IPS-20b (cell line): ENCODE data around the gene CHRNA10.

ENCODE experiments used
- H3K27ac ChIP-seq: one replicate; pipeline ENCODE4 v1.5.1; 2013; ENCODE audit warnings: low read length
- H3K27me3 ChIP-seq: 2 replicates; pipeline ENCODE4 v1.6.1; 2013; ENCODE audit warnings: mild to moderate bottlenecking, low read length, inconsistent platforms; ENCODE audit not compliant: insufficient read depth
- H3K36me3 ChIP-seq: 2 replicates; pipeline ENCODE4 v1.6.1; 2013; ENCODE audit warnings: low read depth, mild to moderate bottlenecking, inconsistent platforms, low read length, moderate library complexity; ENCODE audit not compliant: insufficient read depth
- H3K4me1 ChIP-seq: 2 replicates; pipeline ENCODE4 v1.6.1; 2013; ENCODE audit warnings: mild to moderate bottlenecking, control low read depth, inconsistent platforms, low read length, moderate library complexity; ENCODE audit not compliant: insufficient read depth
- H3K4me3 ChIP-seq: 2 replicates; pipeline ENCODE4 v1.5.1; 2013; ENCODE audit warnings: mild to moderate bottlenecking, low read length, inconsistent platforms
- H3K9ac ChIP-seq: 2 replicates; pipeline ENCODE4 v1.6.1; 2013; ENCODE audit warnings: low read depth, mild to moderate bottlenecking, inconsistent platforms, low read length, moderate library complexity
- H3K9me3 ChIP-seq: 2 replicates; pipeline ENCODE4 v1.6.1; 2013; ENCODE audit warnings: mild to moderate bottlenecking, low read depth, low read length, inconsistent platforms; ENCODE audit not compliant: insufficient read depth

Gene CHRNA10, protein sequence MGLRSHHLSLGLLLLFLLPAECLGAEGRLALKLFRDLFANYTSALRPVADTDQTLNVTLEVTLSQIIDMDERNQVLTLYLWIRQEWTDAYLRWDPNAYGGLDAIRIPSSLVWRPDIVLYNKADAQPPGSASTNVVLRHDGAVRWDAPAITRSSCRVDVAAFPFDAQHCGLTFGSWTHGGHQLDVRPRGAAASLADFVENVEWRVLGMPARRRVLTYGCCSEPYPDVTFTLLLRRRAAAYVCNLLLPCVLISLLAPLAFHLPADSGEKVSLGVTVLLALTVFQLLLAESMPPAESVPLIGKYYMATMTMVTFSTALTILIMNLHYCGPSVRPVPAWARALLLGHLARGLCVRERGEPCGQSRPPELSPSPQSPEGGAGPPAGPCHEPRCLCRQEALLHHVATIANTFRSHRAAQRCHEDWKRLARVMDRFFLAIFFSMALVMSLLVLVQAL

DNA sequence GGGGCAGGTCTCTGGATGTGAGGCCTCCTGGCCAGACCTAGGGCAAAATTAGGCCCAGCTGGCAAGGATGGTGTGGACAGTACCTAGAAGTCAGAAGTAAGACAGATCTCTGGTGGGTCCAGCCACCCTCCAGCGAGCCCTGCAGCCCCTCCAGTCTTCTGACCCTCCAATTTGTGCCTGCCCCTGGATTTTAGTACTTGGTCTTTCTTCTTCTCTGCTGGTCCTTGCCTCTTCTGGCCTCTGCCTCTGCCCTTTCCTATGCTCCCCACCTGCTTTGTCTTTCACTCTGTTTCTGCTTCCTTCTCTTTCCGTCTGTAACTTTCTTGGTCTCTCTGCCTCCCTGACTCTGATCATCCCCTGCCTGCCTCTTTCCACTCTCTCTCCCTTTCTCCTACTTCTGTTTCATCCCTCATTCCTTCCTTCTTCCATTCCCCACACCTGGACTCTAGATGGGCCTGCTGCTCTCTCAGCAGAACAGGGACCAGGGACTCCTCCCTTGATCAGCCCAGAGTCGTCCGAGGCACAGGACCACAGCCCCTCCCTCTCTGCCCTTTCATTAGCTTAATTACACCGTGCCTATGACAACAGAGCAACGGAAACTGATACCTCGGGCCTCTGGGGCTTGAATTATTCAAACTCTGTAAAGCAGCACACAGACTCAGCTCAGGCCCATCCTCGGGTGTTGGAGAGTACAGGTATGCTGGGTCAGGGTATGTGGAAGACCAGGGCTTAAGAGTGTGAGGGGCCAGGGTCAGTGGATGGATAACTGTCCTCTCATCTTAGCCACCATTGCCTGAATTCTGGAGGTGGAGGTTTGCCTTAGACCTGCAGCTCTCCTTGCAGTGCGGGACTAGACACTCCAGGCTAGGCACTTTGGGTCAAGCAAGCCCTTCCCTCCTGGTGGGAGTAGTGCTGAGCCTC is at the start of gene CHRNA10:
Gene CHRNA10, minus strand, starts transcription at position 51 of the 921 bp plus-strand sequence. CDS start 72 bp downstream, outside the sequence.
- Histone ChIP-seq H3K27me3 (no peaks in the 10 kb centered on the region), H3K27ac (no peak within 1 kb of the TSS), H3K4me1 (no peaks in the 10 kb centered on the region), H3K4me3 (no peak within 1 kb of the TSS), H3K9me3 (no peaks in the 10 kb centered on the region), H3K9ac (no peak within 1 kb of the TSS), H3K36me3 (peaks cover 48% of the 10 kb centered on the region)

DNA sequence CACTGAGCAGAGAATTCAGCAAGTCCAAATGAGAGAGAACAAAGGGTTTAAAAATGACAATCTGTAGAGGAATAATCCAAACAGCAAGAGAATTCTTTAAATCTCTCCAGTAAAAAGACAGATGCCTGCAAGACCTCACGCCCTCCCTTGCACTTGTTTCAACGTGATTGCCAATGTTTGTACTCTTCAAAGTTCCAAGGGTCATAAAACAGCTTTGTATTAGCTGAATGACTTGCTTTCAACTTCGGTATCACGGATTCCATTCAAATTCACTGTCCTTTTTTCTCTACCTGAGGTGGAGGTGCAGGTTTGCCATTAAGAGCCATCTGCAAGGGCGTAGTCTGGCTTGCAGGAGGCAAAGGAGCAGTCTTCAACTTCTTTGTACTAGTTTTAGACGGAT is 41.1 kb upstream of the CHRNA10 start:
- H3K4me1 ChIP-seq, result peaks cover 8% of the 10 kb centered on the region
- no peaks in the 10 kb centered on the region for H3K27me3 ChIP-seq
- H3K9ac ChIP-seq, result no peak overlapping the region
- H3K4me3 ChIP-seq, result no peak overlapping the region
- no peaks in the 10 kb centered on the region for H3K9me3 ChIP-seq
- no peak overlapping the region for H3K27ac ChIP-seq
- peaks cover 87% of the 10 kb centered on the region for H3K36me3 ChIP-seq

DNA sequence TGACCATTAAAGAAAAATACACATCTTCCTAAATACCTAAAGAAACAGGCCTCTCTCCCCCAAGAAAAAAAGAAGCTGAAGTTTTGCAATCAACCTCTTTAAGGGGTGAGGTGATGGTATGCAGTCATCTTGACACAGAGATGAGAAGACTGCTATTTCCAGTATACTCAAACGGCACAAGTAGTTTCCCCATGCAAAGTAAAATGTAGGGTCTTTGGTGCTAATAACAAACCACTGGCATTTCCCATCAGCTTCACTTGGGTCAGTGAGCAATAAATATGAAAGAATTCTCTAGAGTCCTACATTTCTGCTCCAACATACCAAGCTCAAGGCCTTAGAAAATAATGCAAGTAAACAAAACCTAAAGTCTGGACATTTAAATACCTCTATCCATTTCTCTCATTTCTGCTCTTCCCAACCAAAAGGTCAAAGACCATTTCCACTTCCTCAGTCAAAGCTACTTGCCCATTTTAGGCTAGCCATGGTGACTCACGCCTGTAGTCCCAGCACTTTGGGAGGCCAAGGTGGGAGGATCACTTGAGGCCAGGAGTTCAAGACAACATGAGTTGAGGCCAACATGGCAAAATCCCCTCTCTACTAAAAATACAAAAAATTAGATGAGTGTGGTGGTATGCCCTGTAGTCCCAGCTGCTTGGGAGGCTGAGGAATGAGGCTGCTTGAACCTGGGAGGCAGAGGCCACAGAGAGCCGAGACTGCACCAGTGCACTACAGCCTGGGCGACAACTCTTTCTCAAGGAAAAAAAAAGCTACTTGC is 39.5 kb upstream of the CHRNA10 start:
- H3K27ac ChIP-seq, result peak overlapping the region; percentile 54
- H3K36me3 ChIP-seq, result peaks cover 87% of the 10 kb centered on the region
- H3K4me1 ChIP-seq, result peaks cover 8% of the 10 kb centered on the region
- H3K4me3 ChIP-seq, result peak overlapping the region; percentile 52
- no peaks in the 10 kb centered on the region for H3K9me3 ChIP-seq
- no peaks in the 10 kb centered on the region for H3K27me3 ChIP-seq
- H3K9ac ChIP-seq, result peak overlapping the region; percentile 50; the same call in 1 of the 2 replicates

DNA sequence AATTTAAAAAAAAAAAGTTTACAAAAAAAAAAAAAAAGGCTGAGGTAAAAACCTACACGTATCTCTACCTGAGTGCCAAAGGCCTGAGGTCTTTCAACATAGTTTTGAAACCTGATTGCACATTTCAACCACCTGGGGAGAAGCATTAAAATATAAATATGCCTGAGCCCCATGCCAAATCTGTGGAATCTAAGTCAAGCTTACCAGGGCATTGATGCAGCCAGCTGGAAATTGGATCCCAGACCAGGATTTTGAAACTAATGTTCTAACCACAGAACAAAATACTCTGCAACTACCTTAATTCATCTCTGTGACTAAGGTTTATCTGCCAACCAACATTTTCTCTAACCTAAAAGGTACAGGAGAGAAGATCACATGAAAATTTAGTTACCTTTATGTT is 38.8 kb upstream of the CHRNA10 start:
- Histone ChIP-seq H3K4me1 (peaks cover 8% of the 10 kb centered on the region), H3K27me3 (no peaks in the 10 kb centered on the region), H3K9ac (peak overlapping the region; percentile 50; the same call in 1 of the 2 replicates), H3K4me3 (peak overlapping the region; percentile 52), H3K9me3 (no peaks in the 10 kb centered on the region), H3K27ac (peak overlapping the region; percentile 54), H3K36me3 (peaks cover 87% of the 10 kb centered on the region)

DNA sequence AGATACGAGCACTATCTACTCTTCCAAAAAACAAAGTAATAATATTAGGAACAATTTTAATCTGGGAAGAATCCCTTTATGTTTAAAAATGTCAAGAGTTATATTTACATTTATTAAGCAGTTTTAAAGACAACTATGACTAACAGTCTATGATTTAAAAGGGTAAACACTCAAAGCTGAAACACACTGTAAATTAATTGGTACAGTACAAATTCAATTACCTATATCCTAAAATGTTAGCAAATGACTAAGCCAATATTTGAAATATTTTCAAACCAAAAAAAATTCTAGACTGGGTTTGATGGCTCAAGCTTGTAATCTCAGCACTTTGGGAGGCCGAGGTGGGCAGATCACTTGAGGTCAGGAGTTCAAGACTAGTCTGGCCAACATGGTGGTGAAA is 36.0 kb upstream of the CHRNA10 start:
- Histone ChIP-seq H3K27ac (no peak overlapping the region), H3K4me3 (no peak overlapping the region), H3K9me3 (no peaks in the 10 kb centered on the region), H3K27me3 (no peaks in the 10 kb centered on the region), H3K36me3 (peaks cover 88% of the 10 kb centered on the region), H3K9ac (no peak overlapping the region), H3K4me1 (peaks cover 8% of the 10 kb centered on the region)

DNA sequence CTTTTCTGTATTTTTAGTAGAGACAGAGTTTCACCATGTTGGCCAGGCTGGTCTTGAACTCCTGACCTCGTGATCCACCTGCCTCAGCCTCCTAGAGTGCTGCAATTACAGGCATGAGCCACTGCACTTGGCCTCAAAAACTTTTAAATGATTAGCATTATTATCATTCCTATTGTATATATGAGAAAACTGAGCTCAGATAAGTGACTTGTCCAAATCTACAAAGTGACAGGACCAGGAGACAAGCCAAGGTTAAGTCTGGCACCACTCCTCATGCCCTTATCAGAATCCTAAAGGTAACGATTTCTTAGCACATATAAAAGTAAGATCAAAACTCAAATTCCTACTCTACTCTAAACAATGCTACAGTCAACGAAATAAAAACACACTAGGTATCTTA is 32.2 kb upstream of the CHRNA10 start:
- H3K27me3 ChIP-seq, result no peaks in the 10 kb centered on the region
- no peaks in the 10 kb centered on the region for H3K9me3 ChIP-seq
- H3K36me3 ChIP-seq, result peaks cover 98% of the 10 kb centered on the region
- H3K27ac ChIP-seq, result no peak overlapping the region
- H3K4me3 ChIP-seq, result no peak overlapping the region
- no peak overlapping the region for H3K9ac ChIP-seq
- H3K4me1 ChIP-seq, result no peaks in the 10 kb centered on the region

DNA sequence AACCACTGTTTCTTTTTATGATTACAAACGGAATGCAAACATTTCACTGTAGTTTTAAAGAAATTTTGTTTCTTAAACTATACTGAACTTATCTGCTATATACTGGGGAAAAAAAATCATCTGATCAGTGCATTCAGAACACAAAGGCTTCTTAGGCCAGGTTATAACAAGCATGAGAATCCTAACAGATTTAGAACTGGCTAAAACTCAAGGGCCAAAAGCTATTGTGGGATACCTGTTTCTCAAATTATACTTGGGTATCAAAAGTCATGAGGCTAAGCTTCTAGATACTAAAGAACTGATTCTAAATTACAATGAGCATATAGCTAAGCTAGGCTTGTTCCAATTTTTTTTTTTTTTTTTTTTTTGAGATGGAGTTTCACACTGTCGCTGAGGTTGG is 29.7 kb upstream of the CHRNA10 start:
- Histone ChIP-seq H3K36me3 (peaks cover 98% of the 10 kb centered on the region), H3K4me3 (no peak overlapping the region)

DNA sequence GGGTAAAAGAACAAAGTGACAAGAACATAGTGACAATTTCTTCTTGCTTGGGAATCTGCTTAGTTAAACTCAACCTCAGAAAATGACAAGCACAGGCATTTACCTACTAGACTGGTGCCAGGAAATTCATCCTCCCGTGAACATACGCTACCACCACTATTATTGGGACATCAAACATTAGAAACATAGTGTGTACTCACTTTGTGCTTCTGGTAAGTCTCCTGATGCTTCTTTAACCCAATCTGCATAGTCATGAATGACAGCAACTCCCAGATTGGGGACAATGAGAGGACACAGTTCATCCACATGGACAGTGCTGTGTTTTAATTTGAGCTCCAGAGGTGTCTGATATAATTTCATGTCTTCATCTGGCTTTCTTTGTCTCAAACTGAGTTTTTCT is 29.2 kb upstream of the CHRNA10 start:
- peaks cover 98% of the 10 kb centered on the region for H3K36me3 ChIP-seq
- no peaks in the 10 kb centered on the region for H3K9me3 ChIP-seq
- no peak overlapping the region for H3K4me3 ChIP-seq
- no peak overlapping the region for H3K27ac ChIP-seq
- no peak overlapping the region for H3K9ac ChIP-seq
- no peaks in the 10 kb centered on the region for H3K27me3 ChIP-seq
- no peaks in the 10 kb centered on the region for H3K4me1 ChIP-seq

More for the DNA sequence above, 29.7 kb upstream of the CHRNA10 start:
- H3K27me3 ChIP-seq, result no peaks in the 10 kb centered on the region
- no peaks in the 10 kb centered on the region for H3K9me3 ChIP-seq
- H3K27ac ChIP-seq, result no peak overlapping the region
- no peaks in the 10 kb centered on the region for H3K4me1 ChIP-seq
- no peak overlapping the region for H3K9ac ChIP-seq

DNA sequence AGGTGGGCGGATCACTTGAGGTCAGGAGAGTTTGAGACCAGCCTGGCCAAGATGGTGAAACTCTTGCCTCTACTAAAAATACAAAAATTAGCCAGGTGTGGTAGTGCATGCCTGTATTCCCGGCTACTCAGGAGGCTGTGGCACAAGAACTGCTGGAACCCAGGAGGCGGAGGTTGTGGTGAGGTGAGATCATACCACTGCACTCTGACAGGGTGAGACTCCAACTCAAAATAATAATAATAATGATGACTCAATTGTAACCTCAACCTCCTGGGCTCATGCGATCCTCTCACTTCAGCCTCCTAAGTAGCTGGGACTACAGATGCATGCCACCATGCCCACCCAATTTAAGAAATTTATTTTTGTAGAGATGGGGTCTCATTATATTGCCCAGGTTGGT is 15.6 kb upstream of the CHRNA10 start:
- H3K4me1 ChIP-seq, result no peaks in the 10 kb centered on the region
- H3K9me3 ChIP-seq, result no peaks in the 10 kb centered on the region
- no peaks in the 10 kb centered on the region for H3K27me3 ChIP-seq
- no peak overlapping the region for H3K27ac ChIP-seq
- peaks cover 91% of the 10 kb centered on the region for H3K36me3 ChIP-seq
- no peak overlapping the region for H3K9ac ChIP-seq
- H3K4me3 ChIP-seq, result no peak overlapping the region

DNA sequence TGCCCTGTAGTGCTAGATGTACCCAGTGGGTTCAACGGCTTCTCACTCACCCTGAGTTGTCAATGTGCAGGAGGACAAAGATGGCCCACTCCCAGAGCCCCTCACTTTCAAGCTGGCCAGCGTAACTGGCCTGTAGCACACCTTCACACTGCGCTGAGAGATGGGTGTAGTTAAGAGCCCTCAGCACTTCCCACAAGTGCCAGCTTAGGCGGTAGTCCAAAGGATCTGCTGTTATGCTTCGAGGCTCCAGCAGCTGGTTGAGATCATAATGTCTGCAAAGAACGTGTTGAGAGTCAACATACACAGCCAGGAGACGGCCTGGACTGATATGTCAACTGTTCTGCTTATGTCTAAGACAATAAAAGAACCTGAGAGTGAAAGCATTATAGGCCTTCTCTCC is 14.7 kb upstream of the CHRNA10 start:
- Histone ChIP-seq H3K9ac (no peak overlapping the region), H3K4me3 (no peak overlapping the region), H3K9me3 (no peaks in the 10 kb centered on the region), H3K27ac (no peak overlapping the region), H3K27me3 (no peaks in the 10 kb centered on the region), H3K36me3 (peaks cover 91% of the 10 kb centered on the region), H3K4me1 (no peaks in the 10 kb centered on the region)

DNA sequence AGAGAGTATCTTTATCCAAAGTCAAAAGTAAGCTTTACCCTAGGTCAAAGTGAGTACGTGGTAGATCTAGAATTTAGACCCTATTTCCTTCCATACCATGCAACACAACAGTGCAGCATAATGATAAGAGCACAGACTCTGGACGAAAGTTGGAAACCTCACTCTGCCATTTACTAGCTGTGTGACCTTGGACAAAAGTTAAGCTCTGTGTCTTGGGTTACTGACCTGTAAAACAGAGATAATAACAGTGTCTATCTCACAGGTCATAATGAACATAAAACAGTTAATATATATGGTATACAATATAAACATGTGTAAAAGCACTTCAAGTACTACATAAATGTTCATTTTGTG is 13.6 kb upstream of the CHRNA10 start:
- Histone ChIP-seq H3K9me3 (no peaks in the 10 kb centered on the region), H3K27ac (no peak overlapping the region), H3K4me1 (no peaks in the 10 kb centered on the region), H3K36me3 (peaks cover 92% of the 10 kb centered on the region), H3K4me3 (no peak overlapping the region), H3K27me3 (no peaks in the 10 kb centered on the region), H3K9ac (no peak overlapping the region)
